SH-SY5Y (cell line): Measurements from ENCODE around the gene OR10P1.

Source experiments
- GATA2 ChIP-seq: IDR thresholded peaks from 2 replicates; pipeline ENCODE4 v1.6.1; 2011; ENCODE audit warnings: mild to moderate bottlenecking, low read depth, low read length
- GATA3 ChIP-seq: IDR thresholded peaks from 2 replicates; pipeline ENCODE4 v1.6.1; 2011; ENCODE audit warnings: low read depth, mild to moderate bottlenecking, low read length, moderate library complexity

- no peak for TF ChIP-seq GATA2
- no peak for TF ChIP-seq GATA3
Measured at GRCh38 chr12:55629058-55629841, 7.4 kb upstream of the OR10P1 start.
